Liver (tissue), 9 donors: Measurements from ENCODE around the gene UCK2. TPM values are rescaled to one million over a fixed set of nuclear protein-coding genes. Genes with fewer than 3 reads are reported as not detected.

ENCODE experiments used
- DNase-seq: peaks from one replicate; pipeline ENCODE4 v3.0.0-alpha.2; 2017; ENCODE audit warnings: low spot score
- H3K27ac ChIP-seq, 2 donors: one replicate each; pipeline ENCODE4 v1.7.0; 2013; ENCODE audit warnings: inconsistent platforms in 2 of 2, low read length in 2 of 2, control low read depth in 1 of 2, low read depth in 1 of 2, mild to moderate bottlenecking in 1 of 2
- H3K27me3 ChIP-seq, 4 donors: one replicate each; pipeline versions ENCODE4 v1.6.1 to v1.7.0; 2013; ENCODE audit warnings: low read length in 3 of 4, inconsistent platforms in 1 of 4, mild to moderate bottlenecking in 1 of 4, moderate library complexity in 1 of 4; ENCODE audit not compliant: control insufficient read depth in 4 of 4, insufficient read depth in 4 of 4
- H3K36me3 ChIP-seq, 4 donors: one replicate each; pipeline versions ENCODE4 v1.6.1 to v1.7.0; 2013; ENCODE audit warnings: low read length in 3 of 4, mild to moderate bottlenecking in 3 of 4, low read depth in 1 of 4, moderate library complexity in 1 of 4; ENCODE audit not compliant: control insufficient read depth in 4 of 4, insufficient read depth in 3 of 4
- H3K4me1 ChIP-seq, 4 donors: one replicate each; pipeline versions ENCODE4 v1.6.1 to v1.7.0; 2013; ENCODE audit warnings: low read length in 3 of 4, mild to moderate bottlenecking in 3 of 4, moderate library complexity in 1 of 4; ENCODE audit not compliant: control insufficient read depth in 4 of 4, insufficient read depth in 4 of 4
- H3K4me3 ChIP-seq, 3 donors: one replicate each; pipeline versions ENCODE4 v1.6.1 to v1.7.0; 2013; ENCODE audit warnings: low read length in 3 of 3, control low read depth in 1 of 3, low read depth in 1 of 3, mild to moderate bottlenecking in 1 of 3
- H3K9ac ChIP-seq, 2 donors: one replicate each; pipeline ENCODE4 v1.7.0; 2013; ENCODE audit warnings: low read length in 2 of 2, mild to moderate bottlenecking in 2 of 2, moderate library complexity in 2 of 2, control low read depth in 1 of 2, low read depth in 1 of 2
- H3K9me3 ChIP-seq, 4 donors: one replicate each; pipeline versions ENCODE4 v1.6.1 to v1.7.0; 2013; ENCODE audit warnings: low read length in 3 of 4; ENCODE audit not compliant: control insufficient read depth in 4 of 4
- EGR1 ChIP-seq, 2 donors: IDR thresholded peaks; 2 replicates each; pipeline ENCODE4 v1.6.1; 2016 to 2018; ENCODE audit warnings: antibody characterized with exemption in 2 of 2, low read depth in 2 of 2
- FOXA1 ChIP-seq: IDR thresholded peaks from 2 replicates; pipeline ENCODE4 v1.6.1; 2016; ENCODE audit warnings: antibody characterized with exemption
- FOXA2 ChIP-seq: IDR thresholded peaks from 2 replicates; pipeline ENCODE4 v1.6.1; 2016; ENCODE audit warnings: antibody characterized with exemption
- GABPA ChIP-seq, 2 donors: IDR thresholded peaks in 1 of 2; conservative IDR thresholded peaks in 1 of 2; 2 replicates each; pipeline ENCODE4 v1.6.1; 2016; ENCODE audit warnings: antibody characterized with exemption in 2 of 2, mild to moderate bottlenecking in 1 of 2, moderate library complexity in 1 of 2
- HNF4A ChIP-seq, 2 donors: conservative IDR thresholded peaks; 2 replicates each; pipeline ENCODE4 v1.6.1; 2016; ENCODE audit warnings: antibody characterized with exemption in 2 of 2, mild to moderate bottlenecking in 2 of 2
- JUND ChIP-seq, 2 donors: IDR thresholded peaks; 2 replicates each; pipeline ENCODE4 v1.6.1; 2016; ENCODE audit warnings: antibody characterized with exemption in 2 of 2
- NR2F2 ChIP-seq: IDR thresholded peaks from 2 replicates; pipeline ENCODE4 v1.6.1; 2016; ENCODE audit warnings: antibody characterized with exemption
- RAD21 ChIP-seq, 2 donors: IDR thresholded peaks; 2 replicates each; pipeline ENCODE4 v1.6.1; 2016; ENCODE audit warnings: antibody characterized with exemption in 2 of 2, mild to moderate bottlenecking in 2 of 2
- RXRA ChIP-seq, 2 donors: IDR thresholded peaks; 2 replicates each; pipeline ENCODE4 v1.6.1; 2017 to 2018; ENCODE audit warnings: antibody characterized with exemption in 2 of 2, mild to moderate bottlenecking in 1 of 2
- SP1 ChIP-seq: IDR thresholded peaks from 2 replicates; pipeline ENCODE4 v1.6.1; 2018; ENCODE audit warnings: antibody characterized with exemption, mild to moderate bottlenecking
- TAF1 ChIP-seq: conservative IDR thresholded peaks from 2 replicates; pipeline ENCODE4 v1.6.1; 2016; ENCODE audit warnings: antibody characterized with exemption, mild to moderate bottlenecking
- YY1 ChIP-seq: IDR thresholded peaks from 2 replicates; pipeline ENCODE4 v1.6.1; 2016; ENCODE audit warnings: antibody characterized with exemption, mild to moderate bottlenecking
- WGBS: extraction: QIAGEN DNeasy Blood & Tissue Kit; methylation state at CpG from one replicate; pipeline ENCODE4 v1.1.7; 2013; 5-methylcytosine and 5-hydroxymethylcytosine counted together
- polyA plus RNA-seq, 2 donors: library from polyadenylated mRNA; stranded (reverse) in 1 of 2; unstranded in 1 of 2; fragments of 200-250 nt in 1 of 2; fragments of >200 nt in 1 of 2; fragmentation: Nextera tagmentation in 1 of 2; extraction: Ambion mirVana in 1 of 2; gene quantifications; one replicate each; pipeline versions ENCODE4 v1.2.1 to v1.2.3, GENCODE V29; 2013 to 2015
- total RNA-seq, 2 donors: library from RNA; depleted of rRNA; stranded (reverse); fragments of >200 nt; gene quantifications; one replicate each; pipeline ENCODE4 v1.2.3, GENCODE V29; 2014
- TF ChIP-seq, protein P1 (sequence below): IDR thresholded peaks from 2 replicates; pipeline ENCODE4 v1.6.1; 2016; ENCODE audit warnings: antibody characterized with exemption
- TF ChIP-seq, protein P2 (sequence below): fragments of 150-350 bp; IDR thresholded peaks from 2 replicates; pipeline ENCODE4 v1.5.1; 2017; ENCODE audit warnings: improper control_type of control experiment, low read depth, low read length; ENCODE audit not compliant: missing input control
- TF ChIP-seq, protein P3 (sequence below): IDR thresholded peaks from 2 replicates; pipeline ENCODE4 v1.6.1; 2016; ENCODE audit warnings: antibody characterized with exemption
- TF ChIP-seq, protein P4 (sequence below): IDR thresholded peaks from 2 replicates; pipeline ENCODE4 v1.6.1; 2016; ENCODE audit warnings: antibody characterized with exemption, mild to moderate bottlenecking
- donor health status: healthy.
- donor health status: healthy.
- donor health status: healthy.
- donor health status: healthy.
- donor health status: healthy.

UCK2 gene
- total and polyA plus RNA-seq, 4 donors: 8.9 to 25.5 (median 17.3) TPM

DNA sequence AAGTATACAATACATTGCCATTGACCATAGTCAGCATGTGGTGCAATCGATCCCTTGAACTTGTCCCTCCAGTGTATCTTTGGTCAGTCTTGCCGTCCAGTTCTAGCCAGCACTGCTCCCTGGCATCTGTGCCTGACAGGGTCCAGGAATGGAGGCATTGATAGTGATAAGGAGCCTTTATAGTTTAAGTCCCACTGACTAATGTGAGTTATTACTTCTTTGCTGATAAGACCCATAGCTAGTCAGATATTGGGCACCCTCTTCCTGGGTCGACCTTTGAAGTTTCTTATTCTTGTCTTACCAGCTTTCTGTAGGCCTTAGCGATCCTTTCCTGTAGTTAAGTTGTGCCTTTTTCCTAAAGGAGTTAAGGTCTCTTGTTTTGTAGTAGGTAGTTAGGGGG is 13.0 kb downstream of the UCK2 start:
- H3K4me3 ChIP-seq: no peak overlapping the region
- H3K9me3 ChIP-seq: no peaks in the 10 kb centered on the region
- peaks cover 0 to 3% (median 1%) of the 10 kb centered on the region in 4 donors for H3K4me1 ChIP-seq
- TF ChIP-seq YY1 (no peak), RXRA (IDR thresholded peaks at IDR 0.05) (no peak), TAF1 (no peak), JUND (IDR thresholded peaks at IDR 0.05) (no peak), FOXA1 (no peak), NR2F2 (no peak), RAD21 (IDR thresholded peaks at IDR 0.05) (no peak), FOXA2 (no peak)
- TF ChIP-seq, protein P1, sequence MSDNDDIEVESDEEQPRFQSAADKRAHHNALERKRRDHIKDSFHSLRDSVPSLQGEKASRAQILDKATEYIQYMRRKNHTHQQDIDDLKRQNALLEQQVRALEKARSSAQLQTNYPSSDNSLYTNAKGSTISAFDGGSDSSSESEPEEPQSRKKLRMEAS: no peak
- DNase-seq: no peak
- H3K9ac ChIP-seq: no peak overlapping the region
- H3K27me3 ChIP-seq: no peaks in the 10 kb centered on the region
- H3K36me3 ChIP-seq: no peaks in the 10 kb centered on the region
- H3K27ac ChIP-seq: no peak overlapping the region
- WGBS: 88% methylated on average over 4 of the region's 4 CpGs

DNA sequence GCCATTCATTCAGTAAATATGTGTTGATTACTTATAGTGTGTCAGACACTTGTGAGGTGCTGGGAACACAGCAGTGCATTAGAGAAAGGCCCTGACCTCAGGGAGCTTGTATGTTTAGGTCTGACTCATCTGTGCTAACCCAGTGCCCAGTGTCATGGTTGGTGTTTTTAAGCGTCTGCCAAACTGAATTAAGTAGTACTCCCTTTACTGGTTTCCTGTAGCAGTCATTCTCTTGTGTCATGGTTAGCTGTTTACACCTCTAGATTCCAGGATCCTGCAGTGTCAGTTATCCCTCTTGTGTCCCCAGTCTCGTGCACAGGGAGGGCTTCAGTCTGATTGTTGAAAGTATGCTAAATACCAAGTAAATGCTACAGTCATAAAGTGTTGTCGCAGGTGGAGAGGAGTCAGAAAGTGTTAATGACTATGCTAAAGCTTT is 14.2 kb downstream of the UCK2 start:
- no peak overlapping the region for H3K4me3 ChIP-seq
- TF ChIP-seq, protein P2, sequence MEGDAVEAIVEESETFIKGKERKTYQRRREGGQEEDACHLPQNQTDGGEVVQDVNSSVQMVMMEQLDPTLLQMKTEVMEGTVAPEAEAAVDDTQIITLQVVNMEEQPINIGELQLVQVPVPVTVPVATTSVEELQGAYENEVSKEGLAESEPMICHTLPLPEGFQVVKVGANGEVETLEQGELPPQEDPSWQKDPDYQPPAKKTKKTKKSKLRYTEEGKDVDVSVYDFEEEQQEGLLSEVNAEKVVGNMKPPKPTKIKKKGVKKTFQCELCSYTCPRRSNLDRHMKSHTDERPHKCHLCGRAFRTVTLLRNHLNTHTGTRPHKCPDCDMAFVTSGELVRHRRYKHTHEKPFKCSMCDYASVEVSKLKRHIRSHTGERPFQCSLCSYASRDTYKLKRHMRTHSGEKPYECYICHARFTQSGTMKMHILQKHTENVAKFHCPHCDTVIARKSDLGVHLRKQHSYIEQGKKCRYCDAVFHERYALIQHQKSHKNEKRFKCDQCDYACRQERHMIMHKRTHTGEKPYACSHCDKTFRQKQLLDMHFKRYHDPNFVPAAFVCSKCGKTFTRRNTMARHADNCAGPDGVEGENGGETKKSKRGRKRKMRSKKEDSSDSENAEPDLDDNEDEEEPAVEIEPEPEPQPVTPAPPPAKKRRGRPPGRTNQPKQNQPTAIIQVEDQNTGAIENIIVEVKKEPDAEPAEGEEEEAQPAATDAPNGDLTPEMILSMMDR: no peak
- no peak for TF ChIP-seq FOXA1
- no peak for TF ChIP-seq NR2F2
- TF ChIP-seq SP1: no peak
- TF ChIP-seq, protein P3, sequence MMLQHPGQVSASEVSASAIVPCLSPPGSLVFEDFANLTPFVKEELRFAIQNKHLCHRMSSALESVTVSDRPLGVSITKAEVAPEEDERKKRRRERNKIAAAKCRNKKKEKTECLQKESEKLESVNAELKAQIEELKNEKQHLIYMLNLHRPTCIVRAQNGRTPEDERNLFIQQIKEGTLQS: no peak
- no peak for TF ChIP-seq FOXA2
- no peak for TF ChIP-seq RAD21 (IDR thresholded peaks at IDR 0.05)
- no peak for TF ChIP-seq TAF1
- TF ChIP-seq EGR1 (IDR thresholded peaks at IDR 0.05; ENCODE audit: low read depth in 2 of 2): no peak
- no peak for TF ChIP-seq GABPA (IDR thresholded peaks at IDR 0.05 in 1 of 2, conservative IDR thresholded peaks at IDR 0.05 in 1 of 2)
- TF ChIP-seq, protein P1: no peak
- no peaks in the 10 kb centered on the region for H3K36me3 ChIP-seq
- WGBS: 94% methylated on average over 3 of the region's 3 CpGs
- DNase-seq: no peak
- no peak overlapping the region for H3K9ac ChIP-seq
- no peak overlapping the region for H3K27ac ChIP-seq
- H3K9me3 ChIP-seq: no peaks in the 10 kb centered on the region
- no peaks in the 10 kb centered on the region for H3K27me3 ChIP-seq
- peaks cover 0 to 3% (median 1%) of the 10 kb centered on the region in 4 donors for H3K4me1 ChIP-seq

DNA sequence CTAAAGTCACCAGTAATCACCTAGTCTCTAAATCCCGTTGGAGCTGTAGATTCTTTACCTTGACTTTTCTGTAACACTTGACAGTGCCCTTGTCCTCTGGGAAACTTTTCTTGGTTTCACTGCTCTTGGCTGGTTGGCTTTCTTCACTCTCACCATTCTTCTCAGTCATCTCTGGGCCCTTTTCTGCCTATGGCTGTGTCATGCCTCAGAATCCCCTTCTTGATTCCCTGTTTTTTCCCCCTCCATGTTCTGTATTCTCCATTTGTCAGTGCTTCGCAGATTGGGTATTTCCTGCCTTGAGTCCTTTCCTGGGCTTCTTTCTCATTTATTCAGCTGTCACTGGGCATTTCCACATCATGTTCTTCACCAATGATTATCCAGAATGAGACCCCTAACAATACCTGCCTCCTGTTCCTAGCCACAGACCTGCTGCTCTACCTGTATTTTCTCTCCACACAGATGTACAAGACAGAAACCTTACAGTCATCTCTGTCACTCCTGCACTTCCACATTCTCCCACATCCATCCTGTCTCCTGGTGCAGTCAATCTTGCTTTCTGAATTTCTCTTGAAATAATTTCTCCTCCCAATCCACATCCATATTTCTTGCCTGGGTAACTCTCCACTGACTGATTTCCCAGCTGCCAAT is 14.7 kb downstream of the UCK2 start:
- no peak for DNase-seq
- Histone ChIP-seq H3K36me3 (no peaks in the 10 kb centered on the region), H3K4me1 (peaks cover 0 to 3% (median 1%) of the 10 kb centered on the region in 4 donors), H3K9me3 (no peaks in the 10 kb centered on the region), H3K9ac (no peak overlapping the region), H3K4me3 (no peak overlapping the region), H3K27me3 (no peaks in the 10 kb centered on the region), H3K27ac (no peak overlapping the region)
- 89% methylated on average over 2 of the region's 2 CpGs for WGBS
- TF ChIP-seq GABPA (IDR thresholded peaks at IDR 0.05 in 1 of 2, conservative IDR thresholded peaks at IDR 0.05 in 1 of 2): no peak
- TF ChIP-seq JUND (IDR thresholded peaks at IDR 0.05): no peak
- TF ChIP-seq, protein P4, sequence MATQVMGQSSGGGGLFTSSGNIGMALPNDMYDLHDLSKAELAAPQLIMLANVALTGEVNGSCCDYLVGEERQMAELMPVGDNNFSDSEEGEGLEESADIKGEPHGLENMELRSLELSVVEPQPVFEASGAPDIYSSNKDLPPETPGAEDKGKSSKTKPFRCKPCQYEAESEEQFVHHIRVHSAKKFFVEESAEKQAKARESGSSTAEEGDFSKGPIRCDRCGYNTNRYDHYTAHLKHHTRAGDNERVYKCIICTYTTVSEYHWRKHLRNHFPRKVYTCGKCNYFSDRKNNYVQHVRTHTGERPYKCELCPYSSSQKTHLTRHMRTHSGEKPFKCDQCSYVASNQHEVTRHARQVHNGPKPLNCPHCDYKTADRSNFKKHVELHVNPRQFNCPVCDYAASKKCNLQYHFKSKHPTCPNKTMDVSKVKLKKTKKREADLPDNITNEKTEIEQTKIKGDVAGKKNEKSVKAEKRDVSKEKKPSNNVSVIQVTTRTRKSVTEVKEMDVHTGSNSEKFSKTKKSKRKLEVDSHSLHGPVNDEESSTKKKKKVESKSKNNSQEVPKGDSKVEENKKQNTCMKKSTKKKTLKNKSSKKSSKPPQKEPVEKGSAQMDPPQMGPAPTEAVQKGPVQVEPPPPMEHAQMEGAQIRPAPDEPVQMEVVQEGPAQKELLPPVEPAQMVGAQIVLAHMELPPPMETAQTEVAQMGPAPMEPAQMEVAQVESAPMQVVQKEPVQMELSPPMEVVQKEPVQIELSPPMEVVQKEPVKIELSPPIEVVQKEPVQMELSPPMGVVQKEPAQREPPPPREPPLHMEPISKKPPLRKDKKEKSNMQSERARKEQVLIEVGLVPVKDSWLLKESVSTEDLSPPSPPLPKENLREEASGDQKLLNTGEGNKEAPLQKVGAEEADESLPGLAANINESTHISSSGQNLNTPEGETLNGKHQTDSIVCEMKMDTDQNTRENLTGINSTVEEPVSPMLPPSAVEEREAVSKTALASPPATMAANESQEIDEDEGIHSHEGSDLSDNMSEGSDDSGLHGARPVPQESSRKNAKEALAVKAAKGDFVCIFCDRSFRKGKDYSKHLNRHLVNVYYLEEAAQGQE: no peak
- TF ChIP-seq SP1: no peak
- no peak for TF ChIP-seq HNF4A (conservative IDR thresholded peaks at IDR 0.05)
- TF ChIP-seq, protein P2: no peak
- no peak for TF ChIP-seq NR2F2
- TF ChIP-seq, protein P3: no peak
- no peak for TF ChIP-seq EGR1 (IDR thresholded peaks at IDR 0.05; ENCODE audit: low read depth in 2 of 2)
- TF ChIP-seq FOXA1: no peak
- TF ChIP-seq RAD21 (IDR thresholded peaks at IDR 0.05): no peak
- TF ChIP-seq, protein P1: no peak
